Peyer's patch (tissue), 4 donors: ENCODE results near the gene ZSCAN32. TPM values are rescaled to one million over a fixed set of nuclear protein-coding genes. Genes with fewer than 3 reads are reported as not detected.

Experiments
- DNase-seq, 3 donors: peaks; one replicate each; pipeline ENCODE4 v3.0.0-alpha.2; 2017 to 2019
- H3K27ac ChIP-seq, 4 donors: fragments of 200-600 bp; sonication (generic); one replicate each; pipeline ENCODE4 v1.5.1; 2016 to 2019
- H3K27me3 ChIP-seq, 2 donors: fragments of 200-600 bp; sonication (generic); one replicate each; pipeline ENCODE4 v1.5.1; 2019
- H3K36me3 ChIP-seq, 3 donors: fragments of 200-600 bp; sonication (generic); one replicate each; pipeline ENCODE4 v1.5.1; 2016 to 2019
- H3K4me1 ChIP-seq, 4 donors: fragments of 200-600 bp; sonication (generic); one replicate each; pipeline ENCODE4 v1.5.1; 2016 to 2019
- H3K4me3 ChIP-seq, 4 donors: fragments of 200-600 bp; sonication (generic); 1 replicate in 3 of 4; 2 replicates in 1 of 4; pipeline ENCODE4 v1.5.1; 2016 to 2019; ENCODE audit warnings: mild to moderate bottlenecking in 1 of 4
- H3K9me3 ChIP-seq, 4 donors: fragments of 200-600 bp; sonication (generic); one replicate each; pipeline ENCODE4 v1.5.1; 2016 to 2019; ENCODE audit warnings: mild to moderate bottlenecking in 1 of 4
- POLR2A ChIP-seq, 2 donors: fragments of 450-650 bp; IDR thresholded peaks; one replicate each; pipeline ENCODE4 v1.5.1; 2017; ENCODE audit warnings: antibody characterized with exemption in 2 of 2, mild to moderate bottlenecking in 2 of 2, moderate library complexity in 2 of 2
- total RNA-seq, 4 donors: library from RNA; depleted of rRNA; stranded (reverse); fragments of >200 nt; gene quantifications; one replicate each; pipeline ENCODE4 v1.1.0, GENCODE V29; 2016
- TF ChIP-seq, protein P1 (sequence below), 6 experiments: fragments of 450-650 bp in 4 of 6; fragments of 200-600 bp in 2 of 6; sonication (generic) in 1 of 6; IDR thresholded peaks; one replicate each; pipeline ENCODE4 v1.5.1; 2017 to 2019; ENCODE audit warnings: antibody characterized with exemption in 6 of 6, mild to moderate bottlenecking in 3 of 6, moderate library complexity in 1 of 6

The ZSCAN32 gene
- total RNA-seq, 4 donors from 2014 or later: 12.4 to 23.1 (median 15.3) TPM

- H3K4me1 ChIP-seq: no peaks in the 10 kb centered on the region
- H3K4me3 ChIP-seq: no peak overlapping the region
- H3K9me3 ChIP-seq: peaks cover 0 to 26% (median 0%) of the 10 kb centered on the region in 4 donors
- TF ChIP-seq, protein P1, sequence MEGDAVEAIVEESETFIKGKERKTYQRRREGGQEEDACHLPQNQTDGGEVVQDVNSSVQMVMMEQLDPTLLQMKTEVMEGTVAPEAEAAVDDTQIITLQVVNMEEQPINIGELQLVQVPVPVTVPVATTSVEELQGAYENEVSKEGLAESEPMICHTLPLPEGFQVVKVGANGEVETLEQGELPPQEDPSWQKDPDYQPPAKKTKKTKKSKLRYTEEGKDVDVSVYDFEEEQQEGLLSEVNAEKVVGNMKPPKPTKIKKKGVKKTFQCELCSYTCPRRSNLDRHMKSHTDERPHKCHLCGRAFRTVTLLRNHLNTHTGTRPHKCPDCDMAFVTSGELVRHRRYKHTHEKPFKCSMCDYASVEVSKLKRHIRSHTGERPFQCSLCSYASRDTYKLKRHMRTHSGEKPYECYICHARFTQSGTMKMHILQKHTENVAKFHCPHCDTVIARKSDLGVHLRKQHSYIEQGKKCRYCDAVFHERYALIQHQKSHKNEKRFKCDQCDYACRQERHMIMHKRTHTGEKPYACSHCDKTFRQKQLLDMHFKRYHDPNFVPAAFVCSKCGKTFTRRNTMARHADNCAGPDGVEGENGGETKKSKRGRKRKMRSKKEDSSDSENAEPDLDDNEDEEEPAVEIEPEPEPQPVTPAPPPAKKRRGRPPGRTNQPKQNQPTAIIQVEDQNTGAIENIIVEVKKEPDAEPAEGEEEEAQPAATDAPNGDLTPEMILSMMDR (IDR thresholded peaks at IDR 0.05): no peak
- no peak for TF ChIP-seq POLR2A (IDR thresholded peaks at IDR 0.05)
- DNase-seq: no peak
- H3K36me3 ChIP-seq: no peaks in the 10 kb centered on the region
- H3K27me3 ChIP-seq: no peaks in the 10 kb centered on the region
- H3K27ac ChIP-seq: no peak overlapping the region
Measured at GRCh38 chr16:3369073-3369472, 31.7 kb downstream of the ZSCAN32 start.

GRCh38 chr16:3364774-3365427 is 35.9 kb downstream of the ZSCAN32 start:
- Histone ChIP-seq H3K9me3 (peaks cover 0 to 21% (median 1%) of the 10 kb centered on the region in 4 donors), H3K36me3 (no peaks in the 10 kb centered on the region), H3K4me3 (peak overlapping the region; percentile 41 to 54 (median 43)), H3K27ac (peak overlapping the region; percentile 35 to 84 (median 59)), H3K27me3 (no peaks in the 10 kb centered on the region), H3K4me1 (no peaks in the 10 kb centered on the region)
- peak; percentile 70 to 83 (median 74) for DNase-seq
- TF ChIP-seq, protein P1 (IDR thresholded peaks at IDR 0.05): no peak
- no peak for TF ChIP-seq POLR2A (IDR thresholded peaks at IDR 0.05)

GRCh38 chr16:3363793-3364192 is 37.0 kb downstream of the ZSCAN32 start:
- Histone ChIP-seq H3K4me3 (no peak overlapping the region), H3K4me1 (no peaks in the 10 kb centered on the region), H3K27me3 (no peaks in the 10 kb centered on the region), H3K36me3 (no peaks in the 10 kb centered on the region), H3K9me3 (peaks cover 0 to 19% (median 1%) of the 10 kb centered on the region in 4 donors), H3K27ac (no peak overlapping the region)
- DNase-seq: no peak
- TF ChIP-seq, protein P1 (IDR thresholded peaks at IDR 0.05): peak in 1 of 6 experiments; percentile 5
- TF ChIP-seq POLR2A (IDR thresholded peaks at IDR 0.05): no peak

DNA sequence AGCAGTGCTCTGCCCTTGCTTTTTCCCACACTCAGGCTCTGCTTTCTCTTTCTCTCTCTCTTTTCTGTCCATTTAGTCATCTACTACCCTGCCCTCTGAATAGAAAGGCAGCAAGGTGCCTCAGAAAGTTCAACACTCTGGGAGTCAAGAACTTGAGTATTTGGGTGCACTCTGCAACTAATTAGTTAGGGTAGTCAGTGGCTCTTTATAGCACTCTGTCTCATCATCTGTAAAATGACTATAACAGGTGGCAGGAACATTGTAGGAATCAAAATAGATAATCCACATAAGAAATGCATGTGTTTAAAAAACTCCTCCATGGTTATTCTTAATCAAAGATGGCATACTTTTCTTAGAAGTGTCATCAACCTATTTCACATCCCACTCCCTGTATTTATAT is 37.9 kb downstream of the ZSCAN32 start:
- DNase-seq: no peak

GRCh38 chr16:3358871-3359270 is 41.9 kb downstream of the ZSCAN32 start:
- Histone ChIP-seq H3K36me3 (no peaks in the 10 kb centered on the region), H3K27me3 (no peaks in the 10 kb centered on the region), H3K9me3 (peaks cover 0 to 1% (median 0%) of the 10 kb centered on the region in 4 donors), H3K4me3 (no peak overlapping the region), H3K27ac (no peak overlapping the region), H3K4me1 (no peaks in the 10 kb centered on the region)
- TF ChIP-seq, protein P1 (IDR thresholded peaks at IDR 0.05): no peak
- no peak for TF ChIP-seq POLR2A (IDR thresholded peaks at IDR 0.05)
- DNase-seq: no peak

More for the DNA sequence above, 37.9 kb downstream of the ZSCAN32 start:
- Histone ChIP-seq H3K27me3 (no peaks in the 10 kb centered on the region), H3K4me1 (no peaks in the 10 kb centered on the region), H3K27ac (no peak overlapping the region), H3K9me3 (peaks cover 0 to 17% (median 1%) of the 10 kb centered on the region in 4 donors), H3K36me3 (no peaks in the 10 kb centered on the region), H3K4me3 (no peak overlapping the region)
- TF ChIP-seq, protein P1 (IDR thresholded peaks at IDR 0.05): no peak
- no peak for TF ChIP-seq POLR2A (IDR thresholded peaks at IDR 0.05)
